MCF 10A (cell line): Measurements from ENCODE around the gene RELN. TPM values are rescaled to one million over a fixed set of nuclear protein-coding genes. Genes with fewer than 3 reads are reported as not detected.

Experiments
- BruUV-seq: library from RNA; stranded (reverse); fragments of 400-500 nt; replicated peaks from 2 replicates; lab custom pipeline; 2021; lab: Mats Ljungman, UMichigan
- CTCF ChIA-PET: fragments of 300-600 bp; sonication (Branson Sonifier 250); formaldehyde crosslinking; extraction: SDS; loops from one replicate; lab custom pipeline; 2021; ENCODE audit warnings: antibody characterized with exemption, inconsistent platforms; lab: Yijun Ruan, JAX
- POLR2A ChIA-PET: fragments of 300-600, 350-650 bp; sonication (Branson Sonifier 250); formaldehyde crosslinking; extraction: SDS; loops from one replicate; lab custom pipeline; 2020; ENCODE audit warnings: antibody characterized with exemption, inconsistent platforms; lab: Yijun Ruan, JAX
- DNase-seq: peaks from one replicate; pipeline ENCODE4 v3.0.0-alpha.2; 2018; ENCODE audit not compliant: unreplicated experiment
- H3K27ac Mint-ChIP-seq: one replicate; pipeline ENCODE4 v1.8.0; 2022; ENCODE audit warnings: mild to moderate bottlenecking, low read depth, mixed read lengths; ENCODE audit not compliant: unreplicated experiment
- H3K27me3 Mint-ChIP-seq: one replicate; pipeline ENCODE4 v1.8.0; 2022; ENCODE audit warnings: mixed read lengths; ENCODE audit not compliant: insufficient read depth, unreplicated experiment
- H3K36me3 Mint-ChIP-seq: one replicate; pipeline ENCODE4 v1.8.0; 2022; ENCODE audit warnings: mild to moderate bottlenecking, moderate library complexity, mixed read lengths; ENCODE audit not compliant: insufficient read depth, unreplicated experiment
- H3K4me1 Mint-ChIP-seq: one replicate; pipeline ENCODE4 v1.8.0; 2022; ENCODE audit warnings: mixed read lengths; ENCODE audit not compliant: insufficient read depth, unreplicated experiment
- H3K4me3 Mint-ChIP-seq: one replicate; pipeline ENCODE4 v1.8.0; 2022; ENCODE audit warnings: mild to moderate bottlenecking, moderate library complexity, mixed read lengths; ENCODE audit not compliant: unreplicated experiment
- H3K9me3 Mint-ChIP-seq: one replicate; pipeline ENCODE4 v1.8.0; 2022; ENCODE audit warnings: mixed read lengths; ENCODE audit not compliant: unreplicated experiment
- intact Hi-C: fragments of 100-400 bp; cut with micrococcal nuclease; formaldehyde crosslinking; loops from 2 replicates; pipeline ENCODE4 v1.14.1; 2022
- total RNA-seq: library from RNA; stranded (reverse); gene quantifications from 2 replicates; pipeline ENCODE4 v1.2.3, GENCODE V29; 2022
- TF ChIP-seq, protein P1 (sequence below): fragments of 200-600 bp; IDR thresholded peaks from one replicate; pipeline ENCODE4 v1.8.0; 2022; ENCODE audit warnings: antibody characterized with exemption, mild to moderate bottlenecking; ENCODE audit not compliant: unreplicated experiment

The RELN gene
- total RNA-seq, 1 experiment from 2014 or later, result not detected

DNA sequence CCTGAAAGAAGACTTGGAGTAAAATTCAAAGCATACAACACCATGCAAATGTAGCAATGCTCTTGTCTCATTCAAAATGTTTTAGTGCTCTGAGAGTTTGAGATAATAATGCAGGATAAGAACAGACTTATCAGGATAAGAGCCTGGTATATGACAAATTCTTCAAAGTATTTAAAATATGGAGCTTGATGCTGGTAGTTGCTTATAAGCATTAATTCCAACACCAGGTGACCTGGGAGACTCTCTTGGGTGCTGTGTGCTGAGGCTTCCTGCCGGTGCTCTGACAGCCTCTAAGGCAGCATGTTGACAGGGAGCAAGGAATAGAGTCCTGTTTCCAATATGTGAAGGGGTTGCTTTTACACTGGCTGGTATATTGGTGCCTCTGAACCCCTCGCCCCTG is 508.7 kb downstream of the RELN start:
- no peaks in the 10 kb centered on the region for H3K4me1 Mint-ChIP-seq
- intact Hi-C loops, result no loop called here
- H3K27me3 Mint-ChIP-seq, result peaks cover 77% of the 10 kb centered on the region
- BruUV-seq, result no TSS peak
- POLR2A ChIA-PET, result no interaction called here
- H3K27ac Mint-ChIP-seq, result no peak overlapping the region
- CTCF ChIA-PET, result interaction anchor here (0.6 kb wide), 1 partner anchor 225 kb away, joined by 3 read pairs; no protein-coding TSS in a partner anchor
- no peak overlapping the region for H3K4me3 Mint-ChIP-seq
- no peaks in the 10 kb centered on the region for H3K9me3 Mint-ChIP-seq
- DNase-seq, result no peak
- no peaks in the 10 kb centered on the region for H3K36me3 Mint-ChIP-seq
- TF ChIP-seq, protein P1, sequence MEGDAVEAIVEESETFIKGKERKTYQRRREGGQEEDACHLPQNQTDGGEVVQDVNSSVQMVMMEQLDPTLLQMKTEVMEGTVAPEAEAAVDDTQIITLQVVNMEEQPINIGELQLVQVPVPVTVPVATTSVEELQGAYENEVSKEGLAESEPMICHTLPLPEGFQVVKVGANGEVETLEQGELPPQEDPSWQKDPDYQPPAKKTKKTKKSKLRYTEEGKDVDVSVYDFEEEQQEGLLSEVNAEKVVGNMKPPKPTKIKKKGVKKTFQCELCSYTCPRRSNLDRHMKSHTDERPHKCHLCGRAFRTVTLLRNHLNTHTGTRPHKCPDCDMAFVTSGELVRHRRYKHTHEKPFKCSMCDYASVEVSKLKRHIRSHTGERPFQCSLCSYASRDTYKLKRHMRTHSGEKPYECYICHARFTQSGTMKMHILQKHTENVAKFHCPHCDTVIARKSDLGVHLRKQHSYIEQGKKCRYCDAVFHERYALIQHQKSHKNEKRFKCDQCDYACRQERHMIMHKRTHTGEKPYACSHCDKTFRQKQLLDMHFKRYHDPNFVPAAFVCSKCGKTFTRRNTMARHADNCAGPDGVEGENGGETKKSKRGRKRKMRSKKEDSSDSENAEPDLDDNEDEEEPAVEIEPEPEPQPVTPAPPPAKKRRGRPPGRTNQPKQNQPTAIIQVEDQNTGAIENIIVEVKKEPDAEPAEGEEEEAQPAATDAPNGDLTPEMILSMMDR, result no peak

DNA sequence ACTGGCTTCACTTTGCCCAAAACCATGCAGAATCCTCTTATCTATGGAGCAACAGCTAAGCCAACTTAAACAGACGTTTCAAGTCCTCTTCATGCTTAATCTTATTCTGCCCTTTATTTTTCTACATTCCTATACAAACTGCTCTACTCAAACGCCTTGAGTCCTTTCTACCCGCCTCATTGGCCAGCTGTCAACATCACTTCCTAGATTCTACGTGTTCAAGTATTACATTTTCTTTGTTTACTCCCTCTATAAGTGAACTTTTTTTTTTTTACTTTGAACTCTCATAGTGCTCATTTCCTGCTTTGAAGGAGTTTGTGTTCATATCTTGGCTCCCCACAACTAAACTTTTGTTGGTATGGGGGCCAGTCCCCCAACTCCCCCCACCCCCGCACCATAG is 514.5 kb downstream of the RELN start:
- ChIA-PET CTCF (no interaction called here), POLR2A (no interaction called here)
- no peak overlapping the region for H3K4me3 Mint-ChIP-seq
- no peaks in the 10 kb centered on the region for H3K9me3 Mint-ChIP-seq
- TF ChIP-seq, protein P1, result no peak
- H3K27me3 Mint-ChIP-seq, result peaks cover 76% of the 10 kb centered on the region
- BruUV-seq, result no TSS peak
- intact Hi-C loops, result no loop called here
- no peak for DNase-seq
- H3K4me1 Mint-ChIP-seq, result no peaks in the 10 kb centered on the region
- no peak overlapping the region for H3K27ac Mint-ChIP-seq
- H3K36me3 Mint-ChIP-seq, result no peaks in the 10 kb centered on the region

DNA sequence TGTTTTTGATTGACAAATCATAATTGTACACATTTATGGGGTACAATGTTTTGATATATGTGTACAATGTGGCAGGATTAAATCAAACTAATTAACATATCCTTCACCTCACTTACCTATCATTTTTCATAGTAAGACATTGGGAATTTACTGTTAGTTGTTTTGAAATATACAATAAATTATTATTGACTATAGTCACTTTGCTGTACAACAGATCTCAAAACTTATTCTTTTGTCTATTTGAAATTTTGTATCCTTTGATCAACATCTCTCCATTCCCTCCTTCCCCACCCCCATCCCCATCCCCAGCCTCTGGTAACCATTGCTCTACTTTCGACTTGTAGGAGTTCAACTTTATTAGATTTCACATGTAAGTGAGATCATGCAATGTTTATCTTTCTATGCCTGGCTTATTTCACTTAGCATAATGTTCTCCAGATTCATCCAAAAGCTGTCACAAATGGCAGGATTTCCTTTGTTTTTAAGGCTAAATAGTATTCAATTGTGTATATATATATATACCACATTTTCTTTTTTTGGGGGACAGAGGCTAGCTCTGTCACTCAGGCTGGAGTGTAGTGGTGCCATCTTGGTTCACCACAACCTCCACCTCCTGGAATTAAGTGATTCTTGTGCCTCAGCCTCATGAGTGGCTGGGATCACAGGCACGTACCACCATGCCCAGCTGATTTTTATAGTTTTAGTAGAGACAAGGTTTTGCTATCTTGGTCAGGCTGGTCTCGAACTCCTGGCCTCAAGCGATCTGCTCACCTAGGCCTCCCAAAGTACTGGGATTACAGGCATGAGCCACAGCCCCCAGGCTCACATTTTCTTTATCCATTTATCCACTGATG is 520.1 kb downstream of the RELN start:
- H3K27ac Mint-ChIP-seq, result no peak overlapping the region
- peaks cover 56% of the 10 kb centered on the region for H3K27me3 Mint-ChIP-seq
- H3K36me3 Mint-ChIP-seq, result no peaks in the 10 kb centered on the region
- H3K9me3 Mint-ChIP-seq, result no peaks in the 10 kb centered on the region
- no peak overlapping the region for H3K4me3 Mint-ChIP-seq
- intact Hi-C loops, result no loop called here
- TF ChIP-seq, protein P1, result no peak
- POLR2A ChIA-PET, result no interaction called here
- no TSS peak for BruUV-seq
- H3K4me1 Mint-ChIP-seq, result no peaks in the 10 kb centered on the region
- no peak for DNase-seq
- CTCF ChIA-PET, result no interaction called here

DNA sequence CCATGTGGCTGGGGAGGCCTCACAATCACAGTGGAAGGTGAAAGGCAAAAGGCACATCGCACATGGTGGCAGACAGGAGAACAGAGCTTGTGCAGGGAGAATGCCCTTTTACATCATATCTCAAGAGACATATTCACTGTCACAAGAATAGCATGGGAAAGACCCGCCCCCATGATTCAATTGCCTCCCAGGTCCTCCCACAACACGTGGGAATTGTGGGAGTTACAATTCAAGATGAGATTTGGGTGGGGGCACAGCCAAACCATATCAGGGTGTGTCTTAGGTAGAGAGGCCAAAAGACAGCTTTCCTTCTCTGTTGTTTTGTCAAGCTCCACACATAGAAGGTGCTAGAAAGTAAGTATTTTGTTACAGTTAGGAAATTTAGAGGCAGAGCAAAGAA is 522.6 kb downstream of the RELN start:
- no peak overlapping the region for H3K4me3 Mint-ChIP-seq
- TF ChIP-seq, protein P1, result no peak
- H3K36me3 Mint-ChIP-seq, result no peaks in the 10 kb centered on the region
- no peaks in the 10 kb centered on the region for H3K9me3 Mint-ChIP-seq
- ChIA-PET CTCF (no interaction called here), POLR2A (interaction anchor here (1.0 kb wide), 1 partner anchor 9 kb away, joined by 3 read pairs; no protein-coding TSS in a partner anchor)
- H3K27me3 Mint-ChIP-seq, result peaks cover 49% of the 10 kb centered on the region
- no peaks in the 10 kb centered on the region for H3K4me1 Mint-ChIP-seq
- DNase-seq, result no peak
- intact Hi-C loops, result no loop called here
- H3K27ac Mint-ChIP-seq, result no peak overlapping the region
- no TSS peak for BruUV-seq
